ENCODE data around the gene SEMA3C.

SEMA3C gene

DNA sequence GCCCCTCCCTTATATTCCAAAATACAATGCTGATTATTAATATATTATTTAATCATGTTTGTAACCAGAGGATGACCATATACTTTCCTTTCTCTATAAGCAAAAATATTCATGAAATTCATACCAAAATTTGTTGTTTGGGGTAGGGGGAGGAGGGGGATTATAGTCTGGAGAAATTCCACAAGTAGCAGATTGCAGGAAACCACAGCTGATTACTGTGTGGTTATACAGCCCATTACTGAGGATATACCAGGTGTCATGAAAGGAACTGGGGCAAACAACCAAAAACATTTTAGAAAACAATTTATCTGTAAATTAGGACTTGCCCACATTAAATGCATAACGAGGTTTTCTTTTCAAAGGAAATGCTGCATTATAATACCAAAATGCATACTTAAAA is 50.3 kb downstream of the SEMA3C start:
- no peak for DNase-seq (ENCODE audit: insufficient read length, low spot score)
- FAIRE-seq: no peak
- no peak for TF ChIP-seq POLR2A (IDR thresholded peaks at IDR 0.05; ENCODE audit: low read depth, low read length)
- TF ChIP-seq SPI1 (IDR thresholded peaks at IDR 0.05; ENCODE audit: low read depth, low read length): no peak
- no peak for TF ChIP-seq POU2F2 (IDR thresholded peaks at IDR 0.05; ENCODE audit: low read depth, low read length)
- no peak for TF ChIP-seq PAX5 (IDR thresholded peaks at IDR 0.05; ENCODE audit: insufficient read depth, low read length, severe bottlenecking)
- no peak for TF ChIP-seq POLR2AphosphoS5 (IDR thresholded peaks at IDR 0.05; ENCODE audit: low read depth, low read length)
- TF ChIP-seq TAF1 (IDR thresholded peaks at IDR 0.05; ENCODE audit: low read depth, low read length): no peak

GRCh38 chr7:80860554-80860953 is 58.3 kb downstream of the SEMA3C start:
- TF ChIP-seq POLR2A (IDR thresholded peaks at IDR 0.05; ENCODE audit: low read depth, low read length) (no peak), SPI1 (IDR thresholded peaks at IDR 0.05; ENCODE audit: low read depth, low read length) (no peak), POLR2AphosphoS5 (IDR thresholded peaks at IDR 0.05; ENCODE audit: low read depth, low read length) (no peak)
- no peak for DNase-seq (ENCODE audit: insufficient read length, low spot score)
- no peak for FAIRE-seq

GRCh38 chr7:80859272-80859970 is 59.4 kb downstream of the SEMA3C start:
- no peak for FAIRE-seq
- no peak for DNase-seq (ENCODE audit: insufficient read length, low spot score)
- TF ChIP-seq POU2F2 (IDR thresholded peaks at IDR 0.05; ENCODE audit: low read depth, low read length): no peak

- FAIRE-seq (no peak), DNase-seq (ENCODE audit: insufficient read length, low spot score) (no peak)
- TF ChIP-seq POU2F2 (IDR thresholded peaks at IDR 0.05; ENCODE audit: low read depth, low read length): no peak
- TF ChIP-seq SPI1 (IDR thresholded peaks at IDR 0.05; ENCODE audit: low read depth, low read length): 0 out of 2 replicates have a peak, but pooled peaks have one; percentile 16
Measured at GRCh38 chr7:80858141-80858903, 60.5 kb downstream of the SEMA3C start.

DNA sequence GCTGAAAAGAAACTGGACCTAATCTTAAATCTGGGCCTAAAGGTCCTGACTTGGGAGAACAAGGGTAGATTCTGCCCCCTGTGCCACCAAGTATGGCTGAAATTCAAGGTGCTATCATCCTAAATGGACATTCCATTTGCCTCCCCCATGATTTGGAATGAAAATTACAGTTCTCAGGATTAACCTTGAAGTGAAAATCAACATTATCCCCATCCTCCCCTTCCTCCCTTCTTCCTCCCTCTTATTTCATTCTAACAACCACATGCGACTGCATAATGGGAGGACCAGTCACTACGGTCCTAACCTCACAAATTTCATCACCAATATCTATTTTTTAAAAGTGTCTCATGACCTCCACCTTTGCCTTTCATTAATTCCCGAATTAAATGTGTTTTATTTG is 62.1 kb downstream of the SEMA3C start:
- FAIRE-seq: no peak
- TF ChIP-seq PAX5 (IDR thresholded peaks at IDR 0.05; ENCODE audit: insufficient read depth, low read length, severe bottlenecking): no peak
- TF ChIP-seq POU2F2 (IDR thresholded peaks at IDR 0.05; ENCODE audit: low read depth, low read length): no peak
- TF ChIP-seq POLR2AphosphoS5 (IDR thresholded peaks at IDR 0.05; ENCODE audit: low read depth, low read length): no peak
- TF ChIP-seq SPI1 (IDR thresholded peaks at IDR 0.05; ENCODE audit: low read depth, low read length): no peak
- no peak for TF ChIP-seq POLR2A (IDR thresholded peaks at IDR 0.05; ENCODE audit: low read depth, low read length)
- TF ChIP-seq TAF1 (IDR thresholded peaks at IDR 0.05; ENCODE audit: low read depth, low read length): no peak
- no peak for DNase-seq (ENCODE audit: insufficient read length, low spot score)

- no peak for DNase-seq (ENCODE audit: insufficient read length, low spot score)
- no peak for FAIRE-seq
- TF ChIP-seq PAX5 (IDR thresholded peaks at IDR 0.05; ENCODE audit: insufficient read depth, low read length, severe bottlenecking) (no peak), POLR2AphosphoS5 (IDR thresholded peaks at IDR 0.05; ENCODE audit: low read depth, low read length) (no peak), POLR2A (IDR thresholded peaks at IDR 0.05; ENCODE audit: low read depth, low read length) (no peak), POU2F2 (IDR thresholded peaks at IDR 0.05; ENCODE audit: low read depth, low read length) (no peak), SPI1 (IDR thresholded peaks at IDR 0.05; ENCODE audit: low read depth, low read length) (no peak), TAF1 (IDR thresholded peaks at IDR 0.05; ENCODE audit: low read depth, low read length) (no peak)
Measured at GRCh38 chr7:80851896-80852476, 66.9 kb downstream of the SEMA3C start.

- no peak for DNase-seq (ENCODE audit: insufficient read length, low spot score)
- FAIRE-seq: no peak
- TF ChIP-seq TAF1 (IDR thresholded peaks at IDR 0.05; ENCODE audit: low read depth, low read length) (no peak), POU2F2 (IDR thresholded peaks at IDR 0.05; ENCODE audit: low read depth, low read length) (no peak), PAX5 (IDR thresholded peaks at IDR 0.05; ENCODE audit: insufficient read depth, low read length, severe bottlenecking) (no peak), POLR2AphosphoS5 (IDR thresholded peaks at IDR 0.05; ENCODE audit: low read depth, low read length) (no peak), SPI1 (IDR thresholded peaks at IDR 0.05; ENCODE audit: low read depth, low read length) (no peak), POLR2A (IDR thresholded peaks at IDR 0.05; ENCODE audit: low read depth, low read length) (no peak)
Measured at GRCh38 chr7:80848841-80849240, 70.0 kb downstream of the SEMA3C start.

GRCh38 chr7:80847895-80848294 is 71.0 kb downstream of the SEMA3C start:
- no peak for FAIRE-seq
- DNase-seq (ENCODE audit: insufficient read length, low spot score): no peak
- TF ChIP-seq POLR2AphosphoS5 (IDR thresholded peaks at IDR 0.05; ENCODE audit: low read depth, low read length) (no peak), PAX5 (IDR thresholded peaks at IDR 0.05; ENCODE audit: insufficient read depth, low read length, severe bottlenecking) (no peak), SPI1 (IDR thresholded peaks at IDR 0.05; ENCODE audit: low read depth, low read length) (no peak), POLR2A (IDR thresholded peaks at IDR 0.05; ENCODE audit: low read depth, low read length) (no peak), TAF1 (IDR thresholded peaks at IDR 0.05; ENCODE audit: low read depth, low read length) (no peak)

DNA sequence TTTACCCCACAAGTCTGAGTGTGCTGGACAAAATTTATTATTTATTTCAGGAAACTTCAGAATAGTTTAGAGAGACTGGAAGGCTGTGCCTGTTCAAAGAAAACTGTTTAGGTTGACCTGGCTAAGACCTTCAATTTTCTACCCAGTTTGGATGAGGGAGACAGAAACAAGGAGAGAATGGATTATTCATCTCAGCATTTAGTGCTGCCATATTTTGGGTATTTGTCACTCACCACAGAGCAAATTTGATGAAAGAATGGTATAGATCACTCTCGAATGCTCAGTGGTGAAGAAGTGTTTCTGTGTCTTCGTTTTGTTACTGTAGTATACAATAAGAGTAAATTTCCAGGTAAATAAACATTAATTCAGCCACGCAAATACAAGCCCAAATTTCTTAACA is 71.8 kb downstream of the SEMA3C start:
- TF ChIP-seq TAF1 (IDR thresholded peaks at IDR 0.05; ENCODE audit: low read depth, low read length): no peak
- no peak for TF ChIP-seq POLR2A (IDR thresholded peaks at IDR 0.05; ENCODE audit: low read depth, low read length)
- no peak for TF ChIP-seq POU2F2 (IDR thresholded peaks at IDR 0.05; ENCODE audit: low read depth, low read length)
- no peak for TF ChIP-seq SPI1 (IDR thresholded peaks at IDR 0.05; ENCODE audit: low read depth, low read length)
- no peak for TF ChIP-seq POLR2AphosphoS5 (IDR thresholded peaks at IDR 0.05; ENCODE audit: low read depth, low read length)
- no peak for TF ChIP-seq PAX5 (IDR thresholded peaks at IDR 0.05; ENCODE audit: insufficient read depth, low read length, severe bottlenecking)
- no peak for DNase-seq (ENCODE audit: insufficient read length, low spot score)
- FAIRE-seq: no peak

DNA sequence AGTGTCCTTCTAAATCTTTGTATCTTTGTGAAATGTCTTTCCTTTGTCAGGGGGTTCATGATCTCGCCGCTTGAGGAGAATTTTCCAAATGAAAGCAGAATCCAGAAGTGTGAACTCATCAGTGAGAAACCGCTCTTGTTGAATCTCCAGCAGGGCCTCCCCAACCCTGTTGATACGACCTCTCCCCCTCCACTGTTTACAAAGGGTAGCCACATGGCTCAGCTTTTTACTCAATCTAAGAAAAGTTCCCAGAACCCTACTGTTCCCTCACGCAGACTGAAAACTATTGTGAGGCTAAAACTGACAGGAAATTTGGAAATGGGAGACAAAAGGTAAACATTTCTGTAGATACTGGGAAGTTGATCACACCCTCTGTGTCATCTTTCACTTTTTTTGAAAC is 73.9 kb downstream of the SEMA3C start:
- DNase-seq (ENCODE audit: insufficient read length, low spot score): no peak
- no peak for FAIRE-seq
- TF ChIP-seq POLR2A (IDR thresholded peaks at IDR 0.05; ENCODE audit: low read depth, low read length) (no peak), POU2F2 (IDR thresholded peaks at IDR 0.05; ENCODE audit: low read depth, low read length) (no peak), PAX5 (IDR thresholded peaks at IDR 0.05; ENCODE audit: insufficient read depth, low read length, severe bottlenecking) (no peak), TAF1 (IDR thresholded peaks at IDR 0.05; ENCODE audit: low read depth, low read length) (no peak), SPI1 (IDR thresholded peaks at IDR 0.05; ENCODE audit: low read depth, low read length) (no peak), POLR2AphosphoS5 (IDR thresholded peaks at IDR 0.05; ENCODE audit: low read depth, low read length) (no peak)
